GM19324 (cell line): ENCODE data around the gene OR1L8.

Experiments
- ATAC-seq: cut with Tn5 transposase; IDR thresholded peaks from one replicate; pipeline ENCODE4 v1.9.1; 2021; ENCODE audit warnings: mild to moderate bottlenecking, moderate library complexity; ENCODE audit not compliant: unreplicated experiment, low FRiP score

OR1L8 gene

GRCh38 chr9:122518841-122519240 is 64.3 kb downstream of the OR1L8 start, which contains the start of gene OR1J4:
Gene OR1J4 (plus strand): TSS chr9:122519141. CDS start chr9:122519141, 0 bp downstream.
- ATAC-seq = no peak

- ATAC-seq = no peak
Measured at GRCh38 chr9:122518226-122518625, 65.0 kb downstream of the OR1L8 start.
